Retinal pigment epithelial cell (primary cell): ENCODE data around the gene CLK4.

ENCODE experiments used
- DNase-seq: peaks from one replicate; pipeline ENCODE4 v3.0.0-alpha.2; 2010; ENCODE audit warnings: low read depth
- H3K4me3 ChIP-seq: 2 replicates; pipeline ENCODE4 v1.5.1; 2011; ENCODE audit warnings: mild to moderate bottlenecking, low read length, control low read depth, moderate library complexity
- CTCF ChIP-seq: conservative IDR thresholded peaks from 2 replicates; pipeline ENCODE4 v1.5.1; 2011; ENCODE audit warnings: low read depth, low read length, control low read depth, inconsistent platforms

CLK4 gene

GRCh38 chr5:178651046-178651810 is 24.4 kb upstream of the CLK4 start:
- no peak overlapping the region for H3K4me3 ChIP-seq
- no peak for DNase-seq
- no peak for TF ChIP-seq CTCF

GRCh38 chr5:178650214-178650613 is 23.4 kb upstream of the CLK4 start:
- H3K4me3 ChIP-seq, result no peak overlapping the region
- DNase-seq, result no peak
- TF ChIP-seq CTCF, result no peak

GRCh38 chr5:178649580-178649979 is 22.7 kb upstream of the CLK4 start:
- no peak overlapping the region for H3K4me3 ChIP-seq
- no peak for TF ChIP-seq CTCF
- DNase-seq, result no peak

DNA sequence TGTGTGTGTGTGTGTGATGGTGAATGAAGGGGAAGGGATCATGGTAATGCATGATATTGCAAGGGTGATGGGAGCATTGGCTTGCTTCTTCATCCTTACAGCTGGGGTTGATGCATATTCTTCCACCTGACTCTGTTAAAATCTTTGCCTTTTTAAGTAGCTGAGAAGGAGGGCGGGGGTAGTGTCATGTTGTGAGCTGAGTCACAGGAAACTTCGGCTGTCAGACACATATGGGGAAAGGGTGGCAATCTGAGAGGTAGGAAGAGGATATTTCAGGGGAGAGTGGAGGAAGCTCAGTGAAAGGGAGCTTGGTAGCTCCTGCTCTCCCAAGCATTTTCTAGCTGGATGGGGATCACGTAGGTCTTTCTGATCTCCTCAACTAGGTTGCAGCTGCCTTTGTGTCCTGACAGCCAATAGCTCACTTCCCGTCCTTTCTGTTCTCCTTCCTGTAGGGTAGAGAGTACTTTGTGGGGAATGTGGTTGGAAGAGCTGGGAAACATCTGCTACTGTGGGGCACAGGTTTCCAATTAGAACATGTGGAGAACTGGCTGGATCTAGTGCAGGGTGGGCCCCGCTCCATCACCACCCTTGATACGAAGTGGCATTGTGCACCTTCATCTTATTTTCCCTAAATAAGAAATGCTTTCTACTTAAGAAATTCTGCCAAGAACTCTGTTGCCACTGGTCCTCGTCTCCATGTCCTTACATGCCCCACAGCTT is 18.1 kb upstream of the CLK4 start:
- no peak for TF ChIP-seq CTCF
- no peak for DNase-seq
- H3K4me3 ChIP-seq, result no peak overlapping the region

DNA sequence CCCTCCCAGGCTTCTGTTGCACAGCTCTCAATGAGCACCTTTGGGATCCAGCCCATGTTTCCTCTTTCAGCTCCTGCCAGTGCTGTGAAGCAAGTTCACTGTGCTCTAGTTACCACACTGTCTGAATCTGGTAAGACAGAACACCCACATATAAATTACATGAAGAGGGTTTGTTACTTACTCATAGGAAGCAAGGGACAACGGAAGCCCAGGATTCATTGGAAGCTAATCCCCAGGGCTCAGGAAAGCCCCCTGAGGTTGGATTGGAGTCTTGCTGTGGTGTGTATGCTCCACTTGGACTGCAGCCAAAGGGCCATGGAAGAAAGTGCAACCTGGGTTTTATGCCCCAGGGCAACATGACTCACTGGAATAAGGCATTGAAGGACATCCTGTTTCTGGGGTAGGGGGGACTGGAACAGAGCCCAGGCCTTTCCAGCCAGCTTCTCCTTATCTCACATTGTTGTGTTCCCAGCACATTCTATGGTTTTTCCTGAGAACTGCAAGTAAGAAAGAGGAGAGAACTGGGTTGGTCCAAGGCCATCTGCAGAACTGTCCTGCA is 15.6 kb upstream of the CLK4 start:
- no peak overlapping the region for H3K4me3 ChIP-seq
- TF ChIP-seq CTCF, result no peak
- DNase-seq, result no peak

DNA sequence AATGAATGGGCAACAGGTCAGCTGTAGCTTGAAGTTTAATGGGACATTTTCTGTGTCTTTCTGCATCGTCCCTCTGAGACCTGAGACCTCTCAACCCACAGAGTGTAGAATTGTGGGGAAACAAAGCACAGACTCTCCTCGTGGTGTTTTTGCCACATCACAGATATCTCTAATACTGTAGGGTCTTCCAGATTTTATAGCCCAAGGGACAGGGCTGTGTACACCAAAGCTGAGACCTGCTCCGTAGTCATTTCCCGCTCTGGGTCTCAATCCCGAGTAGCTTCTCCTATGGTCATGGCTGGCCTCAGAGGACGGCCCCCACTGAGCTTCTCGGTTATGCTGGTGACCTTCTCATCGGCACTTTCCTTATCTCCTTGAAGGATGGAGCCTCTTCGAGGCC is 14.9 kb upstream of the CLK4 start:
- TF ChIP-seq CTCF, result no peak
- no peak overlapping the region for H3K4me3 ChIP-seq
- DNase-seq, result no peak
